ENCODE data around the gene CCNH. TPM values are rescaled to one million over a fixed set of nuclear protein-coding genes. Genes with fewer than 3 reads are reported as not detected.

CCNH gene
- total RNA-seq (2014; rRNA removed; shearing (Covaris generic)): 146 and 151 TPM in 2 replicates
- 64.7 and 85.7 TPM in 2 replicates for polyA plus RNA-seq (2015; cell fraction: cytosol; rRNA removed)
- 88.8 and 102 TPM in 2 replicates for polyA plus RNA-seq (2015; cell fraction: nucleus; rRNA removed)

- in situ Hi-C loops (cut with HindIII; ENCODE audit: low pct_unique_long_range_greater_than_20kb, low sequenced_read_pairs): no loop called here
- DNase-seq (ENCODE audit: low read depth, low spot score): peak; percentile 98
These were observed at the start of gene CCNH for GRCh38 chr5:87412630-87413342. Gene CCNH (minus strand): TSS chr5:87412930. CDS start chr5:87412794, 136 bp downstream.

GRCh38 chr5:87457706-87458105, 45.0 kb upstream of the CCNH start:
- DNase-seq (ENCODE audit: low read depth, low spot score): no peak
- in situ Hi-C loops (cut with HindIII; ENCODE audit: low pct_unique_long_range_greater_than_20kb, low sequenced_read_pairs): no loop called here

GRCh38 chr5:87453801-87454200, 41.1 kb upstream of the CCNH start:
- in situ Hi-C loops (cut with HindIII; ENCODE audit: low pct_unique_long_range_greater_than_20kb, low sequenced_read_pairs): no loop called here
- no peak for DNase-seq (ENCODE audit: low read depth, low spot score)

GRCh38 chr5:87452837-87453236, 40.1 kb upstream of the CCNH start:
- in situ Hi-C loops (cut with HindIII; ENCODE audit: low pct_unique_long_range_greater_than_20kb, low sequenced_read_pairs): no loop called here
- no peak for DNase-seq (ENCODE audit: low read depth, low spot score)

GRCh38 chr5:87442419-87442818, 29.7 kb upstream of the CCNH start:
- no peak for DNase-seq (ENCODE audit: low read depth, low spot score)
- in situ Hi-C loops (cut with HindIII; ENCODE audit: low pct_unique_long_range_greater_than_20kb, low sequenced_read_pairs): no loop called here

GRCh38 chr5:87438231-87438630, 25.5 kb upstream of the CCNH start:
- in situ Hi-C loops (cut with HindIII; ENCODE audit: low pct_unique_long_range_greater_than_20kb, low sequenced_read_pairs): no loop called here

GRCh38 chr5:87437724-87438123, 25.0 kb upstream of the CCNH start:
- DNase-seq (ENCODE audit: low read depth, low spot score): no peak
- in situ Hi-C loops (cut with HindIII; ENCODE audit: low pct_unique_long_range_greater_than_20kb, low sequenced_read_pairs): no loop called here

More at GRCh38 chr5:87438231-87438630, 25.5 kb upstream of the CCNH start:
- no peak for DNase-seq (ENCODE audit: low read depth, low spot score)

GRCh38 chr5:87435144-87435694, 22.5 kb upstream of the CCNH start:
- in situ Hi-C loops (cut with HindIII; ENCODE audit: low pct_unique_long_range_greater_than_20kb, low sequenced_read_pairs): no loop called here
- DNase-seq (ENCODE audit: low read depth, low spot score): no peak

- no peak for DNase-seq (ENCODE audit: low read depth, low spot score)
- in situ Hi-C loops (cut with HindIII; ENCODE audit: low pct_unique_long_range_greater_than_20kb, low sequenced_read_pairs): no loop called here
These were observed 21.7 kb upstream of the CCNH start for GRCh38 chr5:87434461-87434860.

GRCh38 chr5:87433945-87434344, 21.2 kb upstream of the CCNH start:
- no peak for DNase-seq (ENCODE audit: low read depth, low spot score)
- in situ Hi-C loops (cut with HindIII; ENCODE audit: low pct_unique_long_range_greater_than_20kb, low sequenced_read_pairs): no loop called here

GRCh38 chr5:87432460-87432859, 19.7 kb upstream of the CCNH start:
- DNase-seq (ENCODE audit: low read depth, low spot score): peak; percentile 27
- in situ Hi-C loops (cut with HindIII; ENCODE audit: low pct_unique_long_range_greater_than_20kb, low sequenced_read_pairs): no loop called here

GRCh38 chr5:87430863-87431457, 18.2 kb upstream of the CCNH start:
- no peak for DNase-seq (ENCODE audit: low read depth, low spot score)
- in situ Hi-C loops (cut with HindIII; ENCODE audit: low pct_unique_long_range_greater_than_20kb, low sequenced_read_pairs): no loop called here

GRCh38 chr5:87423755-87424154, 11.0 kb upstream of the CCNH start:
- DNase-seq (ENCODE audit: low read depth, low spot score): no peak
- in situ Hi-C loops (cut with HindIII; ENCODE audit: low pct_unique_long_range_greater_than_20kb, low sequenced_read_pairs): no loop called here

GRCh38 chr5:87421307-87421706, 8.6 kb upstream of the CCNH start:
- in situ Hi-C loops (cut with HindIII; ENCODE audit: low pct_unique_long_range_greater_than_20kb, low sequenced_read_pairs): no loop called here
- DNase-seq (ENCODE audit: low read depth, low spot score): no peak

GRCh38 chr5:87418506-87418905, 5.8 kb upstream of the CCNH start:
- no peak for DNase-seq (ENCODE audit: low read depth, low spot score)
- in situ Hi-C loops (cut with HindIII; ENCODE audit: low pct_unique_long_range_greater_than_20kb, low sequenced_read_pairs): no loop called here

- in situ Hi-C loops (cut with HindIII; ENCODE audit: low pct_unique_long_range_greater_than_20kb, low sequenced_read_pairs): no loop called here
- no peak for DNase-seq (ENCODE audit: low read depth, low spot score)
These were observed 564 bp upstream of the CCNH start for GRCh38 chr5:87413343-87413645.

- peak; percentile 33 for DNase-seq (ENCODE audit: low read depth, low spot score)
- in situ Hi-C loops (cut with HindIII; ENCODE audit: low pct_unique_long_range_greater_than_20kb, low sequenced_read_pairs): no loop called here
These were observed 629 bp downstream of the CCNH start for GRCh38 chr5:87411973-87412629.

GRCh38 chr5:87411586-87411972, 1.2 kb downstream of the CCNH start:
- no peak for DNase-seq (ENCODE audit: low read depth, low spot score)
- in situ Hi-C loops (cut with HindIII; ENCODE audit: low pct_unique_long_range_greater_than_20kb, low sequenced_read_pairs): no loop called here

GRCh38 chr5:87410931-87411330, 1.8 kb downstream of the CCNH start:
- no peak for DNase-seq (ENCODE audit: low read depth, low spot score)
- in situ Hi-C loops (cut with HindIII; ENCODE audit: low pct_unique_long_range_greater_than_20kb, low sequenced_read_pairs): no loop called here

Measured in SK-MEL-5 (cell line).